ENCODE results near the gene RRP36. TPM values are rescaled to one million over a fixed set of nuclear protein-coding genes. Genes with fewer than 3 reads are reported as not detected.
A peak's percentile ranks its signal among the peaks of the same experiment; 100 is the strongest.

The RRP36 gene, protein sequence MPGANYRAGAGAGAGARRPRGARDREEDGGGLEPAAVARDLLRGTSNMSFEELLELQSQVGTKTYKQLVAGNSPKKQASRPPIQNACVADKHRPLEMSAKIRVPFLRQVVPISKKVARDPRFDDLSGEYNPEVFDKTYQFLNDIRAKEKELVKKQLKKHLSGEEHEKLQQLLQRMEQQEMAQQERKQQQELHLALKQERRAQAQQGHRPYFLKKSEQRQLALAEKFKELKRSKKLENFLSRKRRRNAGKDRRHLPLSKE
- total RNA-seq, result 100 to 1,000 TPM in 2 of 3 donors, 10 to 100 TPM in 1; 98.1 to 103 (median 100) TPM

DNA sequence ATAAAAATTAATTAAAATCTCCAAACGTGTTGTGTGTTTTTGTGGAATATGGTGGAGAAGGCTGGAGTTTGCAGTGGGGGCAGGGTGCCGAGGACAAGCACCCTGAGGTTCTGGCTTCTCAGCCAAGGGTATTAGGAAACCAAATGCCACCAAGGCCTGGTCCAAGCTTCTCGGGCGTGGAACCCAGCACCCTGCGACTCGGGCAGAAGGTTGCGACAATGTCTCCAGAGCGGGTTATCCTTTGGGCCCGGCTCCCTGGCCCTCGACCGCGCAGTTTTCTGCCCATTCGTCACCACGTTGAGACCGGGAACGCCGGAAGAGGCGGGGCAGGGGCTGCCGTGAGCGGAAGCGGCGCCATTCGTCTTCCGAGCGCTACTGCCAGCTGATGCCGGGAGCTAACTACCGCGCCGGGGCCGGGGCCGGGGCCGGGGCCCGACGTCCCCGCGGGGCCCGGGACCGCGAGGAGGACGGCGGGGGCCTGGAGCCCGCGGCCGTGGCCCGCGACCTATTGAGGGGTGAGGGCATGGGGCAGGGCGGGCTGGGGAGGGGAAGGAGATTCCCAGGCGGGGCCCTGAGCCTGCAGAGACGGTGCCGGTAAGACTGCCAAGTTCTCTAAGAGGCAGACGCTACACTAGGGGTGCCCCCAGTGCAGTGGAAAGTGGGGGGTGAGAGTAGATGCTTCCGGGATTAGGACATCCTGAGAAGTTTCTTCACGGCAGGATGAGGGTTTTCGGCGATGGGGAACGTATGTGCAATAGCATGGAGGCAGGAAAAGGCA, at the start of gene RRP36:
Gene RRP36 (plus strand): TSS at position 354 of the 778 bp plus-strand sequence. CDS start 32 bp downstream, at position 386.
- Mint-ChIP-seq H3K9me3 (no peaks in the 10 kb centered on the region), H3K36me3 (ENCODE audit: insufficient read depth) (peaks cover 27% of the 10 kb centered on the region), H3K27me3 (ENCODE audit: low read depth) (no peaks in the 10 kb centered on the region), H3K4me3 (peak within 1 kb of the TSS; percentile 97), H3K4me1 (ENCODE audit: low read depth) (peaks cover 38% of the 10 kb centered on the region)
- ATAC-seq (peak; percentile 95 to 96), DNase-seq (peak; percentile 61)

DNA sequence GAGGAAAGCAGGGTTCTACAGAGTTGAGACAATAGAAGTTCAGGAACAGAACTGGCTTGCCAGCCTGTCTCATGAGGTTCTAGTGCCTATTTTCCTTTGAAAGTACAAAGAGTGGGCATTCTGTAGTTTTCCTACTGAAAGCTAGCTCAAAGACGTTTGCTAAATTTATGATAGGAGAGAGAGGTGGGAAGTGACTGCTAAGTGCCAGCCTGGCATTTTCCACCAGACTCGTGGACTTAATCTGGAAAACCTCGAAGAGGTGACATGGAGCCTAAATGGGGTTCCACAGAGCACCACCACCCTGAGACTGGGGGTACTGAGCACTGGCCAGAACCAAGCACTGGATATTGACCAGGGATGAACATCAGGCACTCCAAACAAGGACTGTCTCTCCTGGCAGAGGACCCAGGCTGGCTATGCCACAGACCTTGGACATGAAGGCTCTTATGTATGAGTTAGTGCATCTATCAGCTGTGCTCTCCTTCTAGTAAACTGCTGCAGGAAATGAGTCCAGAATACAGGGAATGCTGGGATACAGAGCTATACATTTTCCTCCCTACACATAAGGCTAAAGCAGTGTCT, 49.6 kb upstream of the RRP36 start:
- Mint-ChIP-seq H3K9me3 (no peaks in the 10 kb centered on the region), H3K36me3 (ENCODE audit: insufficient read depth) (peaks cover 4% of the 10 kb centered on the region), H3K27me3 (ENCODE audit: low read depth) (no peaks in the 10 kb centered on the region), H3K4me1 (ENCODE audit: low read depth) (peaks cover 21% of the 10 kb centered on the region), H3K4me3 (no peak overlapping the region)
- DNase-seq (no peak), ATAC-seq (no peak)

DNA sequence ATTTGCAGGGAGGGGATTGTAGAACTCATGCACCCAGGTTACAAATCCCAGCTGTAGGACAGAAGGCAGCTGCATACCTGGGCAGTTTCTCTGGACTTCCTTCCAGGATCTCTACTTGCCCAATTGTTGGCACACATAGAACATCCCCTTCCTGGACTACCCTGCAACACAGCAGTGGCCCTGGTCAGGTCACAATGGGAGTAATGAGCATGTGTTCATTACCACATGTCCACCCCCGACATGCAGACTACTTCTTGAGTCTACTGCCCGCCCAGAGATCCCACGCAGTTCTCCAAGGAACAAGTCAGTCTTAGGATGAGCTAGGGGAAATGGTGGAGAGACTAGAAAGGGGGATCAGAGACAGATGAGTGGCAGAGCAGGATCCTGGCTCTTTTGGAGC, 47.5 kb upstream of the RRP36 start:
- Mint-ChIP-seq H3K4me1 (ENCODE audit: low read depth) (peaks cover 29% of the 10 kb centered on the region), H3K36me3 (ENCODE audit: insufficient read depth) (peaks cover 6% of the 10 kb centered on the region), H3K4me3 (no peak overlapping the region), H3K9me3 (no peaks in the 10 kb centered on the region), H3K27me3 (ENCODE audit: low read depth) (no peaks in the 10 kb centered on the region)
- DNase-seq (no peak), ATAC-seq (no peak)

DNA sequence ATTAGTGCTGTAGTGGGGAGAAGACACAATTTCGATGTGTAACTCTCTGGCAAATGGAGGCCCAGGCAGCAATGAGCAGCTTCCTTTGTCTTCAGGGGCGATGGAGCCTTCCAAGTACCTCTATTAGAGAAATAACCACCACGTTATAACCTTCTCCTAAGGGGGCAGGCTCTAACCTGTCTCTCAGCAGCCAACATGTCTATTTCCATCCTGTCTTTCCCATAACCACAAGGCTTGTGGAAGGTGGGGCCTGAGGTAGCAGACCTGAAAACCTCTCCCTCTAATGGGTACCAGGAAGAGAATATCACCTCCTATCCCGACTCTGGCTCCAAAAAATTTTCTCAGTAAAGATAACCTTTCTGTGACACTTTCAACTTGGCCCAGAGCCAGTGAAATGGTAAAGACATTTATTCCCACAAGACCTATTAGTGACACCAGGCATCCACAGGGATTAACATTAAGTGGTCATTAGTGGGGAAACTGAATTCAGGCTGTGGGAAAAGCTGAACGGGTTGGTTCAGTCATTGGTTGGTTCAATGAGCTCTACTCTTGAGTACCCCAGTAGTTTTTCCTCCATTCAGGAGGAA, 46.4 kb upstream of the RRP36 start:
- no peak for DNase-seq

DNA sequence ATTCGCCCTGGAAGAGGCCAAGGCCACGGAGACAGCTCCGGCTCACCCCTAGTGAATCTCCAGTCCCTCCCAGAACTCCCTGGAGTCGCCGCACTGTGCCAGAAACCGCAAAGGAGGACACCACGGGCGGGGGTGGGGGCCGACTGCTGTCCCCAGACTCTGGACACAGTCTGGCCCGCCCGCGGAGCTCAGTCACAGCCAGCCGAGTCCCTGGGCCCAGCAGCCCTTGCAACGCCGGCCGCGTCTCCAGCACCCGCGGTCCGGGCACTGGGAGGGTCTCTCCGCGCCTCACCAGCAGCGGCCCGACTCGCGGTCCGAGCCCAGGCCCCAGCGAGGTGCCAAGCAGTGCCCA, 43.0 kb upstream of the RRP36 start:
- Mint-ChIP-seq H3K36me3 (ENCODE audit: insufficient read depth) (peaks cover 6% of the 10 kb centered on the region), H3K27me3 (ENCODE audit: low read depth) (no peaks in the 10 kb centered on the region), H3K4me3 (peak overlapping the region; percentile 92), H3K4me1 (ENCODE audit: low read depth) (peaks cover 48% of the 10 kb centered on the region), H3K9me3 (no peaks in the 10 kb centered on the region)
- DNase-seq (peak; percentile 8), ATAC-seq (no peak)

More for the DNA sequence above, 46.4 kb upstream of the RRP36 start:
- Mint-ChIP-seq H3K27me3 (ENCODE audit: low read depth) (no peaks in the 10 kb centered on the region), H3K36me3 (ENCODE audit: insufficient read depth) (peaks cover 6% of the 10 kb centered on the region), H3K4me3 (no peak overlapping the region), H3K9me3 (no peaks in the 10 kb centered on the region), H3K4me1 (ENCODE audit: low read depth) (peaks cover 37% of the 10 kb centered on the region)
- ATAC-seq, result no peak

DNA sequence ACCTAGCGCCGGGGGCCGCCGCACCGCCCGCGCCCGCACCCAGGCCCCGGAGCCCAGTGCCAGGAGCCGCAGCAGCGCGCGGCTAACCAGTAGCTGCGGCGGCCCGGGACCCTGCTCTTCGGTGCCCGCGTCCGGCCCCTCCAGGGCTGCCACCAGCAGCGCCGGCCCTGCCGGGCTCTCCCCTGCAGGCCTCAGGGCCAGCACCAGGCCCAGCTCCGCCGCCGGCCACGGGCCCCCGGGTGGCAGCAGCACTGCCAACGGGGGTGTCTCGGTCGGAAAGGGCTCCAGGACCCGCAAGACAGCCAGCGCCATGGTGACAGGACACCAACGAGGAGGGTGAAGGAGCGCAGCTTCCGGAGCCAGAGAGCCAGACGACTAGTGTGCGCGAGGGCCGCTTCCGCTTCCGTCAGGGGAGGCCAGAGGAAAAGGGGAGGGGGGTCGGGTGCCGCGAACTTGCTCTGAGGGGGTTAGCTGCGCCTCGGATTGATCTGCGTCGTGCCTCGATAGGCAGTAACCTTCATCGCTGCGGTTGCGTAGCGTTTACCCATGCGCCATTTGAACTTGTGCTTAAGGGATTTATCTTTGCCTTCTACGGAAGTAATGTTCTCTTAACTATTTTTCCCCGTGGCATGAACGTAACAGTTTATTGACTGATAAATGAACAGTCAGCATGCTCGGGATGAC, 42.4 kb upstream of the RRP36 start, which contains the start of gene PEX6:
Gene PEX6 (minus strand): TSS at position 343 of the 684 bp plus-strand sequence. CDS start 31 bp downstream, at position 312.
- Mint-ChIP-seq H3K36me3 (ENCODE audit: insufficient read depth) (peaks cover 3% of the 10 kb centered on the region), H3K27me3 (ENCODE audit: low read depth) (no peaks in the 10 kb centered on the region), H3K4me1 (ENCODE audit: low read depth) (peaks cover 50% of the 10 kb centered on the region), H3K4me3 (peak within 1 kb of the TSS; percentile 92), H3K9me3 (no peaks in the 10 kb centered on the region)
- DNase-seq, result peak; percentile 92
- peak; percentile 94 to 96 for ATAC-seq

DNA sequence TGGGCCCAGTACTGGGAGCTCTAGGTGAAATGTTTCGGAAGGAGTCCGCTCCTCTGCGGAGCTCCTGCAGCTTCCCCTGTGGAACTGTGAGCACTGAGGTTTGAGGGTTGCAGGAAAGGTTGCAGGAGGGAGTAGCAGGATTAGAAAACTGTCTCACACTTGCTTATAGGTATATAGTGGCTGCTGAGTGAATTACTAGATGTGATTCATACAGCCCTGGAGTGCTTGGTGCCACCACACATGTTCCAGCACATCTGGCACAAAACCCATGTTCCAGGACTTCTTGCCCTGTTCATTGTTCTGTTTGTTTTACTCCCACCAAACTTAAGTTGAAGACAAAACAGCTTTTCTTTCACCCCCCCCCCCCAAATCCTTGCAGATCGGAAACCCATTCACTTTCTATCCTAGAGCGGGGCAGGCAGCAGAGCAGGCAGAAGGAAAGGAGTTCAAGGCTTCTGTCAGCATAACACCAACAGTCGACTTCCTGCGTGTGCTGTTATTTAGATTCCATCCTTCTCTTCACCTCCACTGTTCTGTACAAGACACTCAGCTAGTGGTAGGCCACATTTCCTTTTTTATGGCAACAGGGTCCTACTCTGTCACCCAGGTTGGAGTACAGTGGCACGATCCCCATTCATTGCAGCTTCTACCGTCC, 41.8 kb upstream of the RRP36 start:
- H3K36me3 Mint-ChIP-seq (ENCODE audit: insufficient read depth), result peaks cover 3% of the 10 kb centered on the region
- H3K4me1 Mint-ChIP-seq (ENCODE audit: low read depth), result peaks cover 51% of the 10 kb centered on the region
- H3K9me3 Mint-ChIP-seq, result no peaks in the 10 kb centered on the region
- no peaks in the 10 kb centered on the region for H3K27me3 Mint-ChIP-seq (ENCODE audit: low read depth)
- no peak for DNase-seq
- peak; percentile 34 to 35 for ATAC-seq
- H3K4me3 Mint-ChIP-seq, result peak overlapping the region; percentile 89

DNA sequence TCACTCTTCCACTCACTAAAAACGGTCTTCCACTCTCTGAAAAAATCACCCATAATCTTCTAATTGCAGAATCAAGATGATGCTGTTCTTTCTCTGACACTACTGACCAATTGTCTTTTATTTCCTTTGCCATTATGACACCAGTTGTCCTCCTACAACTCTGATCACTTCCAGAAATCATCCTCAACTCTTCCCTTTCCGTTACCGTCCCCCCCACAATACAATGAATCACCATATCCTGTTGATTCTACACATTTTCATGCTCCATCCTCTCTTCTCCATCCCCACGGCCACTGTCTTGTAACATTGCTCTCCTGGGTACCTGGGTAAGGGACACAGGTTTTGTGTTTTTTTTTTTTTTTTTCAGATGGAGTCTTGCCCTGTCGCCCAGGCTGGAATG, 39.6 kb upstream of the RRP36 start:
- H3K4me3 Mint-ChIP-seq, result no peak overlapping the region
- H3K36me3 Mint-ChIP-seq (ENCODE audit: insufficient read depth), result peaks cover 2% of the 10 kb centered on the region
- H3K9me3 Mint-ChIP-seq, result no peaks in the 10 kb centered on the region
- peaks cover 58% of the 10 kb centered on the region for H3K4me1 Mint-ChIP-seq (ENCODE audit: low read depth)
- no peak for DNase-seq
- H3K27me3 Mint-ChIP-seq (ENCODE audit: low read depth), result no peaks in the 10 kb centered on the region
- ATAC-seq, result no peak

DNA sequence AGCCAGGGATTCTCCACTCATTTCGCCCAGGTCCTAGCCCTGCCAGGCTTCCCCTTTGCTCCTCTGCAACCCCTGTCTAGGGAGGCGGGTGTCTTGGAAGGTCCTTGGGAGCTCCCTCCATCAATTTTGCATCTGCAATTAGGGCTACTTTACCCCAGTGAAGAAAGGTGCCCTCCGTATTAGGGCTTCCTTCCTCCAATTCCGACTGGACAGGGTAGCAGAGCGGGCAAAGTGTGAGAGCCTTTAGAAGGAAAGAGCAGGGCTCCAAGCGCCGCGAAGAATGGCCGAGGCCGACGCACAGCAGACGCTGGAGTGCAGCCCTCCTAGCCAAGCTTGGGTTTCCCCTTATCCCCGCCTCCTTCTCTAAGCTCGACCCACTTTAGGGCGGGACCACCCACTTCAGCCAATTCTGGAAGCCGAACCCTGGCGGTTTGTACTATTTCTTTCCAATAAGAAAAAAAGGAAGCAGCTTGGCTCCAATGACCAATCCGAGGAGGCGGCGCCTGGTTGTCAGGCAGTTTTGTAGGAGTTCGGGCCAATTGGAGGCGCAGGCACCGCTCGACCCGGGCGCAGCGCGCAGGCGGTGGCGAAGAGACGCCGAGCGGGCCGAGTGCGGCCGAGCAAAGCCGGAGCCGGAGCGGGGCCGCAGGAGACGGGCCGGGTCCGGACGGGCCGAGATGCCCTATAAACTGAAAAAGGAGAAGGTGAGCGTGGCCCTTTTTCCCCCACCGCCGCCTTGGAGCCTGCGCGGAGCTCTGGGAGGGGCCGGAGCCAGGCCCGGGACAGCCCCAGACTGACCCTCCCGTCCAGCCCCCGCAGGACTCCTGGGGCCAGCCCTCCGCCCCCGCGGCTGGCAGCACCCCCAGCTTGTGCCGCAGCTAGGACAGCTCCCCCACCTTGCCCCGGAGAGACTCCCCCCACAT, 37.2 kb upstream of the RRP36 start, which contains the start of gene PPP2R5D:
Gene PPP2R5D (plus strand): TSS at position 570 of the 923 bp plus-strand sequence. CDS start 108 bp downstream, at position 678.
- Mint-ChIP-seq H3K27me3 (ENCODE audit: low read depth) (no peaks in the 10 kb centered on the region), H3K4me3 (peak within 1 kb of the TSS; percentile 95), H3K36me3 (ENCODE audit: insufficient read depth) (peaks cover 9% of the 10 kb centered on the region), H3K9me3 (no peaks in the 10 kb centered on the region), H3K4me1 (ENCODE audit: low read depth) (peaks cover 67% of the 10 kb centered on the region)
- ATAC-seq, result peak; percentile 92 to 93
- peak; percentile 94 for DNase-seq

DNA sequence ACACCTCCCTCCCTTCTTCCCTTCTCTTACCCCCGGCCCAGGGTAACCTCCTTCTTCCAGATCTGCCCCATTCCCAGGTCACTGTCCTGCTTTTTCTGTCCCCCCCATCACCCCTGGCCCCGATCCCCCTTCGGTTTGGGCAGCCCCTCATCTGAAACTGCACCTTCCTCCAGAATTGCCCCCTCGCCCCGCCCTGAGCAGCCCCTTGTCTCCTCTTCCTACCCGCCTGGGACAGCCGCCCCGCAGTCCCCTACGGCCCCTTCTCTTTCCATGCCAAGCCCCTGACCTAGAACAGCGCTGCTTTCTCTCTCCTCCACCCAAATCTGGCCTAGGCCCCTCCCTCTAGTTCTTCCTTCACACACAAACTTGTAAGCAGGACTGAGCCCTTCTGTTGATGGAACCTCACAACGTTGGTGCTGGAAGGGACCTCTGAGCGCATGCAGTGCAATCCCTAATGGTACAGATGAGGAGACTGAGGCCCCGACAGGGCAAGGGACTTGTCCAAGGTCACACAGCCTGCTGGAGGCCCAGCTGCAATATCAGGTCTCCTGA, 36.4 kb upstream of the RRP36 start:
- ATAC-seq (no peak), DNase-seq (no peak)
- Mint-ChIP-seq H3K27me3 (ENCODE audit: low read depth) (no peaks in the 10 kb centered on the region), H3K9me3 (no peaks in the 10 kb centered on the region), H3K4me1 (ENCODE audit: low read depth) (peaks cover 60% of the 10 kb centered on the region), H3K4me3 (peak overlapping the region; percentile 95), H3K36me3 (ENCODE audit: insufficient read depth) (peaks cover 11% of the 10 kb centered on the region)

DNA sequence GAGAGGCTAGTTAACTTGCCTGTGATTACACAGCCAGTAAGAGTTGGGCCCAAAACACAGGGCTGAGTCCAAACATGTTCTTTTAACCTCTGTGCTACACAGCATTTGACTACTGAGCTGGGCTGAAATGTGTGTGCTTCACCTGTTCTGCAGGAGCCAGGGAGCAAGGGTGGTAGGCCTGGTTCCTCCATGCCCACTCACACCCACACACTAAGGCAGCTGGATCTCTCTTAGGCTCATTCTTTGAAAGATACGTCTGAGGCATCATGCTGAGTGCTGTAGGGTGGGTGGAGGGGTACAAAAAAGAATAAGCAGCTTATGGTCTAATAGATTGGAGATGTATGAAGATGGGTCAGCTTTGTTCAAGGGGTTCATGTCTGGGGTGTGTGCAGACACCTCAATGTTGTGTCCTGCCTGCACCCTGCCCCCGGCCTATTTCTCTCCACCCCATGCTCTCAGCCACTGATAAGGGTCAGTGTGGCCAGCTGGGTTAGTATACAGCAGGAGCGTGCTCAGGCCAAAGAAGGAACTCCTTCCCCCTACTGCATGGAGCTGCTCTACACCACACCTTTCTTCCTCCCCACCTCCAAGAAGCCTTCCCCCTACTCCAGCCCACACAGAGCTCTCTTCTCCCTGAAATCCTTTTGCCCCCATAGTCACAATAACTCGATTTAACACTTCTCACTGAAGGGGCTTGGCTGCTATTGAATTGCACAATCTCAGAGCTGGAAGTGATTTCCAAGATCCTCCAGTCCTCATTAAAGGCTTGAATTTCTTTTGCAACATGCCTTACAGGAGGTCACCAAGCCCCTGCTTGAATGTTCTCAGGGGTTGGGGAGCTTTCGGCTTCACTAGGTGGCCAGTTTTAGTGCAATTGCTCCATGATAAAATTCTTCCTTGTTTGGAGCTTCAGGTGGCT, 33.6 kb upstream of the RRP36 start:
- Mint-ChIP-seq H3K4me3 (no peak overlapping the region), H3K36me3 (ENCODE audit: insufficient read depth) (peaks cover 17% of the 10 kb centered on the region), H3K9me3 (no peaks in the 10 kb centered on the region), H3K27me3 (ENCODE audit: low read depth) (no peaks in the 10 kb centered on the region), H3K4me1 (ENCODE audit: low read depth) (peaks cover 49% of the 10 kb centered on the region)
- ATAC-seq (no peak), DNase-seq (no peak)

All from activated T-cell treated with anti-CD3 and anti-CD28 coated beads, Interleukin-2, amount 50 U/mL, for 4 hours (primary cell).